Activated naive CD4-positive, alpha-beta T cell treated with anti-CD3 and anti-CD28 coated beads, Interleukin-2, amount 50 U/mL, for 24 hours (primary cell): ENCODE measurements around the gene DTNB.
"Not testable (repeated sequence)": the region's sequence is repeated elsewhere in the genome, so short reads cannot be mapped to it uniquely, and the experiment has no call there.

Experiments
- H3K27ac Mint-ChIP-seq: one replicate; pipeline ENCODE4 v1.8.0; 2021; ENCODE audit warnings: mild to moderate bottlenecking, mixed read lengths
- H3K27me3 Mint-ChIP-seq: one replicate; pipeline ENCODE4 v1.8.0; 2021; ENCODE audit warnings: mixed read lengths
- H3K36me3 Mint-ChIP-seq: one replicate; pipeline ENCODE4 v1.8.0; 2021; ENCODE audit warnings: mixed read lengths
- H3K4me1 Mint-ChIP-seq: one replicate; pipeline ENCODE4 v1.8.0; 2021; ENCODE audit warnings: mixed read lengths
- H3K4me3 Mint-ChIP-seq: one replicate; pipeline ENCODE4 v1.8.0; 2021; ENCODE audit warnings: mild to moderate bottlenecking, mixed read lengths
- H3K9me3 Mint-ChIP-seq: one replicate; pipeline ENCODE4 v1.8.0; 2021; ENCODE audit warnings: mixed read lengths

Gene DTNB

DNA sequence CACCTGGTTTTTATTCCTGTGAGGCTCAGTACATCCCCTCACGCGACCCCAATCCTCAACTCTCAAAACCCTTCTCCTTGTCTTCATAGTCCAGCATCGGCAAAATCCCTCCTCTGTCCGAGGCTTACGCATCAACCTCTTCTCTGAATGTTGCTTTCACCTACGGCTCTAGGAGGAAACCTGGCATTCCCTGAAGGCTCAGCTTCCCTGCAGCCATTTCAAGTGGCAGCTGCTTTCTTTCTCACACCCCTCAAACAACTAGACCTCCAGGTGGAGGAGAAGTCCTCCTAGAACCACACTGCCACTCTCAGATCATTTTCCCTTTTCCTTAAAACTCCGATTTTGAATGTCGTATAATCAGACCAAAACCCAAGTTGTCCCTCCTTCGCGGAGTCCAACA is 114.2 kb downstream of the DTNB start:
- Mint-ChIP-seq H3K36me3 (peaks cover 13% of the 10 kb centered on the region), H3K4me3 (peak overlapping the region; percentile 38), H3K9me3 (peaks cover 6% of the 10 kb centered on the region), H3K4me1 (peaks cover 57% of the 10 kb centered on the region), H3K27me3 (no peaks in the 10 kb centered on the region), H3K27ac (peak overlapping the region; percentile 88)

DNA sequence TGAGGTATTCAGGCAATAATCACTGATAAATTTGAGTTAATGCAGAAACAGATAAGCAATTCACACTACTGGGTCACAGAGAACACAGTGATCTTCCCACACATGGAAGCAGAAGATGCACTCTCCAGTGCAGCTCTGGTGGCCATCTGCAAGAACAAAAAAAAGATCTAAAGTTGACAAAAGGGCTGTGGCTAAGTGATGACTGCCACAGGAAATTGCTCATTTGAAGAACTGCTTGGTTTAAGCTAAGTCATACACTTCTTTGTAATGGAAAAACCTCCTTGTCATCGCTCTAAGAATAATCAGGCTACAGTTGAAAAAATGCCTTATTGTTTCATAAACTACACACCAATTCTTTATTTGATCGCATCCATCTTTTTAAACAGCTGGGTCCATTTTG is 115.1 kb downstream of the DTNB start:
- Mint-ChIP-seq H3K4me1 (peaks cover 57% of the 10 kb centered on the region), H3K36me3 (peaks cover 13% of the 10 kb centered on the region), H3K27ac (peak overlapping the region; percentile 88), H3K27me3 (no peaks in the 10 kb centered on the region), H3K9me3 (peaks cover 6% of the 10 kb centered on the region), H3K4me3 (peak overlapping the region; percentile 51)

DNA sequence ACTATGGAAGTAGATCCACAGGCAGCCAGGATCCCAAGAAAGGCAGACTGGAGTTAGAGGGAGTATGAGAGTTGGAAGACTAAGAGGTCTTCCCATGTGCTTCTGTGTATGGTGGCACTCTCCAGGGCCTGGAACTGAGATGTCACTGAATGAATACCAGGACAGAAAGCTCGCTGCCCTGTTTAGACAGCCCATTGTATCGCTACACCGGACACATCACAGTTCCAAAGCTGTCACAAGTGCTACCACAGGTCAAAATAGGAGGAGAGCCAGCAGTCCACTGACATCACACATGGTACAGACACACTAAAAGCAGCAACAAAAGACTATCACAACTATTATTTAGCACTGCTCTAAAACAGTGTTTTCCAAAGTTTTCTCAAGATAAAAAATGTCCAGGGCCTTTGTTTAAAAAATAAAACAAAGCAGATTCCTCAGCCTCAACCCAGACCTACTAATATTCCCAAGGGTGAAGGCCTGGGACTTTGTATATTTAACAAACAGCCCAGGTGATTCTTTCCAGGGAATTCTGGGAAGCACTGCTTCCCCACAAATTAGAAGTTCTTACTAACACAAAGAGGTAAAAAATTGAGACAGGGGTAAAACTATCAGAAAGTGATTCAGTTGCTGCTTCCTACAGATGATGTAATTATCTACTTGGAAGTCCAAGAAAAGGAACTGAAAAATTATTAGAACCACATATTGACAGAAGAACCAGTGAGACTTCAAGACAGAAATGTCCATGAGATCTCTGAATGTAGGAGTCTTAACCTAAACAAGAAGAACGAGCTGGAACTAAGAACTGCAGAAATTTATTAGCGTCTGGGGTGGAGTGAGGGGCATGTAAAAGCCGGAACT is 116.0 kb downstream of the DTNB start:
- H3K27ac Mint-ChIP-seq = peak overlapping the region; percentile 88
- H3K4me3 Mint-ChIP-seq = peak overlapping the region; percentile 38
- H3K9me3 Mint-ChIP-seq = peaks cover 6% of the 10 kb centered on the region
- peaks cover 57% of the 10 kb centered on the region for H3K4me1 Mint-ChIP-seq
- peaks cover 13% of the 10 kb centered on the region for H3K36me3 Mint-ChIP-seq
- no peaks in the 10 kb centered on the region for H3K27me3 Mint-ChIP-seq

DNA sequence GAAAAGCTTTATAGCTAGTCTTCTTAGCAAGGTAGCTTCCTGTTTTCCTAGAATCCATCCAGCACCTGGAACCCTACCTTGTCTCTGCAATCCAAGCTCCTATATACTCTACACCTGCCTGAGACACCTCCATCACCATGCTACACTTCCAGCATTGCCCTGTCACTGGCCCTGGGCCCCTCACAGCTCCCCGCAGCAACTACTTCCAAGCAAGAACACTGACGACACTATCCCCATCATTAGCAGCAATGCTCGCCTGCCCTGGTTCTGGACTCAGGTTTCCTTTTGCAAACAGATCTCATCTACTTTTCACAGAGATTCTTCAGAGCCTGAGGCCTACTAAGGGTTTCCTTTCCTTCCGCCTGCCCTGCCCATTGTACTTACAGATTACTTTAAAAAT is 121.1 kb downstream of the DTNB start:
- H3K27ac Mint-ChIP-seq = no peak overlapping the region
- no peaks in the 10 kb centered on the region for H3K27me3 Mint-ChIP-seq
- no peak overlapping the region for H3K4me3 Mint-ChIP-seq
- H3K9me3 Mint-ChIP-seq = no peaks in the 10 kb centered on the region
- H3K4me1 Mint-ChIP-seq = peaks cover 11% of the 10 kb centered on the region
- H3K36me3 Mint-ChIP-seq = peaks cover 2% of the 10 kb centered on the region

DNA sequence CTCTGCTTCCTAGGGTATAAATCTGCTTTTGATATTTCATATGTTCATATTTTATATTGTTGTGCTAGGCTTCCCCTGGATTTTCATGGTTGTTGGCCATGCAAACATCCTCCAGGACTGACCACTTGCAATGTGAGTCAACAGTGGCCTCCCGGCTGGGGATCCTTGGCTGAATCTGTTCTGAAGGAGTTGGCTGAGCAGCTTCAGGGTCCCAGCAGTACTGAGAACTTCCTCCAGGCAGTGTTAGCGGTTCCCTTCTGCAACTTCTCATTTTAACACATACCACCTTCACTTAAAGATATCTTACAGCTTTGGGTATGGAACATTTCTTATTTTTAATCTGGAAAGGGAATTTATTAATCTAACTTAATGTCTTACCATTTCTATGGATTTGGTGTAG is 122.1 kb downstream of the DTNB start:
- H3K27me3 Mint-ChIP-seq = no peaks in the 10 kb centered on the region
- H3K36me3 Mint-ChIP-seq = peaks cover 2% of the 10 kb centered on the region
- peaks cover under 1% of the 10 kb centered on the region for H3K4me1 Mint-ChIP-seq
- no peaks in the 10 kb centered on the region for H3K9me3 Mint-ChIP-seq
- H3K27ac Mint-ChIP-seq = no peak overlapping the region
- no peak overlapping the region for H3K4me3 Mint-ChIP-seq

DNA sequence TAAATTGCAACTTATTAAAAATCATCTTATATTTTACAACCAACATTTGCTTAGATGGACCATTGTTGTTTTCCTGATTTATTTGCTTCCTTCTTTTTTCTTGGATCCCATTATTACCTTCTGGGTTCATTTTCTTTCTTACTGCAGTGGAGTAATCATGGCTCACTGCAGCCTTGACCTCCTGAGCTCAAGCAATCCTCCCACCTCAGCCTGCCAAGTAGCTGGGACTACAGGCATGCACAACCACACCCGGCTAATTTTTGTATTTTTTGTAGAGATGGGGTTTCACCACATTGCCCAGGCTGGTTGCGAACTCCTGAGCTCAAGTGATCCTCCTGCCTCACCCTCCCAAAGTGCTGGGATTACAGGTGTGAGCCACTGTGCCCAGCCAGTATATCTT is 123.8 kb downstream of the DTNB start:
- H3K4me1 Mint-ChIP-seq, H3K27ac Mint-ChIP-seq, H3K9me3 Mint-ChIP-seq, H3K27me3 Mint-ChIP-seq, H3K36me3 Mint-ChIP-seq, H3K4me3 Mint-ChIP-seq: not testable (repeated sequence)

DNA sequence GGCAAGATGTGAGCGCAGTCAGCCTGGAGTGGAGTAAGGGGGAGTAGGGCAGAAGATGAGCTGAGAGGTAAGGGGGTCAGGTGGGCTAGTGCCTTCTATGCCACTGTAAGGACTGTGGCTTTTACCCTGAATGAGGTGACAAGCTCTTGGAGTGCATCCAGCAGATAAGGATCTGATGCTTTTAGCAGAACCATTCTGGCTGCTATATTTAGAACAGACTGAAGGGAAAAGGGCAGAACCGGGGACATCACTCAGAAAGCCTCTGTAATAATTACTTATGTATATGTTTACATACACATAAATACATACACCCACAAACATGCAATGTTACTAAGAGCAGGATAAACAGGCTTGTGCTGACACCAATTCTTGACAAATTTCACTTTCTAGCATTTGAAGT is 124.8 kb downstream of the DTNB start:
- no peak overlapping the region for H3K27ac Mint-ChIP-seq
- peaks cover 2% of the 10 kb centered on the region for H3K36me3 Mint-ChIP-seq
- H3K9me3 Mint-ChIP-seq = no peaks in the 10 kb centered on the region
- H3K27me3 Mint-ChIP-seq = no peaks in the 10 kb centered on the region
- no peaks in the 10 kb centered on the region for H3K4me1 Mint-ChIP-seq
- H3K4me3 Mint-ChIP-seq = no peak overlapping the region

DNA sequence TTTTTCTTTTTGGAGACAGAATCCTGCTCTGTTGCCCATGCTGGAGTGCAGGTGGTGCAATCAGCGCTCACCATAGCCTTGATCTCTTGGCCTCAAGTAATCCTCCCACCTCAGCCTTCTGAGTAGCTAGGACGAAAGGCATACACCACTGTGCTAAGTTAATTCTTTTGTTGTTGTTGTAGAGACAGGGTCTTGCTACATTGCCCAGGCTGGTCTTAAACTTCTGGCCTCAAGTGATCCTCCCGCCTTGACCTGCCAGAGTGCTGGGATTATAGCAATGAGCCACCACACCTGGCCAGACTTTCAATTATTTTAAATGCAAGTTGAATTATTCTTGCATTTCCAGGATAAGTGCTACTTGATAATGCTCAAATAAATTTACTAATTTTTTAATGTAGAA is 126.5 kb downstream of the DTNB start:
- no peaks in the 10 kb centered on the region for H3K27me3 Mint-ChIP-seq
- H3K4me1 Mint-ChIP-seq = no peaks in the 10 kb centered on the region
- H3K9me3 Mint-ChIP-seq = no peaks in the 10 kb centered on the region
- H3K4me3 Mint-ChIP-seq = no peak overlapping the region
- H3K27ac Mint-ChIP-seq = no peak overlapping the region
- peaks cover 2% of the 10 kb centered on the region for H3K36me3 Mint-ChIP-seq

DNA sequence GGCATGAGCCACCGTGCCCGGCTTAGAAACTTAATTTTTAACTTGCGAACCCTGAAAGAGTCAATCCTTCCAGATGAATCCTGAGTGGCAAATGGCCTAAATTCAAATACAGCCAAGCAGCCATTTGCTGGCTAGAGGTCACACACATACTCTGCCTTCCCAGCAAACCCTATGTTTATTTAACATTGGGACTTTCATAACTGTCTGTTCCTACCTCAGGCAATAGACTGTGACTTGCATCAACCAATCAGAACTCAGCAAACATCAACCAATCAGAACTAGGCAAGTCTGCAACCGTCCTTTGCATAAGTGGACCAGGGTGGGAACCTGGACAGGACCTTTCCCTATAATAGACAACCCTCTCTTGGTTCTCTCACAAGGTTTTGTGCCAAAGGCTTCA is 127.5 kb downstream of the DTNB start:
- no peak overlapping the region for H3K27ac Mint-ChIP-seq
- H3K4me1 Mint-ChIP-seq = no peaks in the 10 kb centered on the region
- no peaks in the 10 kb centered on the region for H3K27me3 Mint-ChIP-seq
- no peak overlapping the region for H3K4me3 Mint-ChIP-seq
- H3K9me3 Mint-ChIP-seq = no peaks in the 10 kb centered on the region
- peaks cover 2% of the 10 kb centered on the region for H3K36me3 Mint-ChIP-seq

DNA sequence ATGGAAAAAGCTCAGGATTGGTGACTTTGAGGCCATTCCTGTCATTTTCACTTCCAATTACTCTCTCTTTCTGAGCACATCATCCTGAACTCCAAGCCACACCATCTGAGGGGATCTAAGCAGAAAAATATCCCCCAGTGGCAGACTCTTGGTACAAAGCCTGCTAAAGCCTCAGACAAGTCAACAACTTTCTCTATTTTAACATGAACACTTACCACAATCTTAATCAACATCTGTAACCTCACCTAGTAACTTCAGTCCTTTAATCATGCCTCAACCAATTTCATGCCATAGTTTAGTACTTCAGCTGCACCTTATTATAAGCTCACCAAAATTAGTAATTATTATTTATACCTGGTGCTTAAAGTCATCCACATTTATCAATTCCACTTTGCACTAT is 128.9 kb downstream of the DTNB start:
- H3K4me3 Mint-ChIP-seq = no peak overlapping the region
- no peaks in the 10 kb centered on the region for H3K9me3 Mint-ChIP-seq
- no peaks in the 10 kb centered on the region for H3K4me1 Mint-ChIP-seq
- no peak overlapping the region for H3K27ac Mint-ChIP-seq
- peaks cover 2% of the 10 kb centered on the region for H3K36me3 Mint-ChIP-seq
- H3K27me3 Mint-ChIP-seq = no peaks in the 10 kb centered on the region

DNA sequence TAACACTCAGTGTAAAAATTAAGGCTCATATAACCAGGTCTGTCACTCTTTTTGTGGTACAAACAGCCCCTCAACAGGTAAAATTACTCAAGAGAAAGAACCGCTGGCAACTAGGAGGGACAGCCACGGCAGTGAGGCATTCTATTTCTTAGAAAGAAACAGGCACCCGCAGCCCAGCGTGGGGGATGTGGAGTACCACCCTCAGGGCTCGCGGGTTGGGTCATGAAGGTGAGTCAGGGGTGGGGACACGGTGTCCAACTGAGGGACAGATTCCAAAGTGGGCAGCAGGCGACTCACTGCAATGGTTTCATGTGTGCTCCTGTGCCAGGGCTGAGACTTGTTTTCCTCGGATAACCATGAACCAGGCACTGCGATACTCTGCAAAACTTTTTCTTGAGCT is 129.4 kb downstream of the DTNB start:
- Mint-ChIP-seq H3K36me3 (peaks cover 2% of the 10 kb centered on the region), H3K27ac (no peak overlapping the region), H3K9me3 (no peaks in the 10 kb centered on the region), H3K27me3 (no peaks in the 10 kb centered on the region), H3K4me3 (no peak overlapping the region), H3K4me1 (no peaks in the 10 kb centered on the region)

DNA sequence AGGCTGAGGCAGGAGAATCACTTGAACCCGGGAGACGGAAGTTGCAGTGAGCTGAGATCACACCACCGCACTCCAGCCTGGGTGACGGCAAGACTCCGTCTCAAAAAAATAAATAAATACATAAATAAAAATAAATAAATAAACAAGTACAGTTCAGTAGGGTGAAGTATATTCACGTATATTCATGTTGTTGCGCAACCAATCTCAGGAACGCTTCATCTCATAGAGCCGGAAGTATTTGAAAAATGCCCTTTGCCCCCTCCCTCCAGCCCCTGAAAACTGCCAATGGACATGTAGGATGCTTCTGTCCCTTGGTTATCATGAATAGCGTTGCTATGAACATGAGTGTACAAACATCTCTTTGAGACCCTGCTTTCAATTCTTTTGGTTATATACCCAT is 132.0 kb downstream of the DTNB start:
- Mint-ChIP-seq H3K27me3 (no peaks in the 10 kb centered on the region), H3K4me1 (no peaks in the 10 kb centered on the region), H3K36me3 (no peaks in the 10 kb centered on the region), H3K27ac (no peak overlapping the region), H3K9me3 (no peaks in the 10 kb centered on the region), H3K4me3 (no peak overlapping the region)

DNA sequence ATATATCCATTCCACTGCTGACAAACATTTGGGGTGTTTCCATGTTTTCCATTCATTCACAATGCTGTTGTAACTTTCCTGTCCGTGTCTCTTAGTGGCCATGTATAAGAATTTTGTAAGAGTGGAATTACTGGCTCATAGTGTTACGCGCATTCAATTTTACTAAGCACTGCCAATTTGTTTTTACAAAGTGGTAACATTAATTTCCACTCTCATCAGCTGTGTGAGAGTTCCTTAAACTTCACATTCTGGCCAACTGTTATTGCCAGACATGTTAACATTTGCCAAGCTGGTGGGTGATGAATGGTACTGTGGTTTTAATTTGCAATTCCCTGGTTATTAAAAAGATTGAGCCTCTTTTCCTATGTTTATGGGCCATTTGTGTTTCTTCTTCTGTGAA is 134.2 kb downstream of the DTNB start:
- no peaks in the 10 kb centered on the region for H3K36me3 Mint-ChIP-seq
- H3K27me3 Mint-ChIP-seq = no peaks in the 10 kb centered on the region
- H3K27ac Mint-ChIP-seq = no peak overlapping the region
- H3K9me3 Mint-ChIP-seq = no peaks in the 10 kb centered on the region
- no peak overlapping the region for H3K4me3 Mint-ChIP-seq
- no peaks in the 10 kb centered on the region for H3K4me1 Mint-ChIP-seq

DNA sequence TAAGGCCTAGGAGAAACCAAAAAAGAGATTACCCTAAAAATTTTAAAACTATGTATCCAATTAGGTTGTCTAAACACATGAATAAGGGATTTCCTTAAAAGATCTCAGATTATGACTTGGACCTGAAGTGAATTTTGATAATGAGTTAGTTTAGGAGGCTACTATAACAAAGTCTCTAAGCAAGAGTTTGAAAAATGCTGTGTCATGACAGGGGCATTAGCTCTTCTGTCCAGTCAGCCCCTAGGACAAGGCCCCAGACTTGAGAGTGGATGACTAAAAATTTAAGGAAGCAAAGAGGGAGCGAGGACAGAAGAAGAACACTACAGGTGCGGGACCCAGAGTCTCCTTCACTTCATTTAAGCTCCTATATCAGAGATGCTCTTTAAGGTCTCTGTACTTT is 135.9 kb downstream of the DTNB start:
- no peaks in the 10 kb centered on the region for H3K4me1 Mint-ChIP-seq
- H3K27me3 Mint-ChIP-seq = no peaks in the 10 kb centered on the region
- no peaks in the 10 kb centered on the region for H3K9me3 Mint-ChIP-seq
- no peak overlapping the region for H3K4me3 Mint-ChIP-seq
- no peak overlapping the region for H3K27ac Mint-ChIP-seq
- no peaks in the 10 kb centered on the region for H3K36me3 Mint-ChIP-seq

DNA sequence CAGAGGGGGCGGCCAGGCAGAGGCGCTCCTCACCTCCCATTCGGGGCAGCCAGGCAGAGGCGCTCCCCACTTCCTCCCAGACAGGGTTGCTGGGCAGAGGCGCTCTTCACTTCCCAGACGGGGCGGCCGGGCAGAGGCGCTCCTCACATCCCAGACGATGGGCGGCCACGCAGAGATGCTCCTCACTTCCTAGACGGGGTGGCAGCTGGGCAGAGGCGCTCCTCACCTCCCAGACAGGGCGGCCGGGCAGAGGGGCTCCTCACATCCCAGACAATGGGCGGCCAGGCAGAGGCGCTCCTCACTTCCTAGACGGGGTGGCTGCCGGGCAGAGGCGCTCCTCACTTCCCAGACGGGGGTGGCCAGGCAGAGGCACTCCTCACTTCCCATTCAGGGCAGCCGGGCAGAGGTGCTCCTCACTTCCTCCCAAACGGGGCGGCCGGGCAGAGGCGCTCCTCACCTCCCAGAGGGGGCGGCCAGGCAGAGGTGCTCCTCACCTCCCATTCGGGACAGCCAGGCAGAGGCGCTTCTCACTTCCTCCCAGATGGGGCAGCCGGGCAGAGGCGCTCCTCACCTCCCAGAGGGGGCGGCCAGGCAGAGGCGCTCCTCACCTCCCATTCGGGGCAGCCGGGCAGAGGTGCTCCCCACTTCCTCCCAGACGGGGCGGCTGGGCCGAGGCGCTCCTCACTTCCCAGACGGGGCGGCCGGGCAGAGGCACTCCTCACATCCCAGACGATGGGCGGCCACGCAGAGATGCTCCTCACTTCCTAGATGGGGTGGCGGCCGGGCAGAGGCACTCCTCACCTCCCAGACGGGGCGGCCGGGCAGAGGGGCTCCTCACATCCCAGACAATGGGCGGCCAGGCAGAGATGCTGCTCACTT is 137.7 kb downstream of the DTNB start:
- H3K4me1 Mint-ChIP-seq, H3K27me3 Mint-ChIP-seq, H3K27ac Mint-ChIP-seq, H3K36me3 Mint-ChIP-seq, H3K9me3 Mint-ChIP-seq, H3K4me3 Mint-ChIP-seq: not testable (repeated sequence)

DNA sequence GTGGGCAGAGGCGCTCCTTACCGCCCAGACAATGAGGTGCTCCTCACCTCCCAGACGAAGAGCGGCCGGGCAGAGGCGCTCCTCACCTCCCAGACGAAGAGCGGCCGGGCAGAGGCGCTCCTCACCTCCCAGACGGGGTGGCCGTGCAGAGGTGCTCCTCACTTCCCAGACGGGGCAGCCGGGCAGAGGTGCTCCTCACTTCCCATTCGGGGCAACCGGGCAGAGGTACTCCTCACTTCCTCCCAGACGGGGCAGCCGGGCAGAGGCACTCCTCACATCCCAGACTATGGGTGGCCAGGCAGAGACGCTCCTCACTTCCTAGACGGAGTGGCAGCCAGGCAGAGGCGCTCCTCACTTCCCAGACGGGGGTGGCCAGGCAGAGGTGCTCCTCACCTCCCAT is 138.4 kb downstream of the DTNB start:
- H3K4me1 Mint-ChIP-seq, H3K27me3 Mint-ChIP-seq, H3K9me3 Mint-ChIP-seq, H3K27ac Mint-ChIP-seq, H3K4me3 Mint-ChIP-seq, H3K36me3 Mint-ChIP-seq: not testable (repeated sequence)
